Activated effector memory CD4-positive, alpha-beta T cell treated with Interleukin-2 at 50 U/mL for 16 hours (primary cell): ENCODE data around the gene RIF1.
A peak's percentile ranks its signal among the peaks of the same experiment; 100 is the strongest.

Experiments
- DNase-seq: peaks from one replicate; pipeline ENCODE4 v3.0.0-alpha.2; 2020

RIF1 gene, protein sequence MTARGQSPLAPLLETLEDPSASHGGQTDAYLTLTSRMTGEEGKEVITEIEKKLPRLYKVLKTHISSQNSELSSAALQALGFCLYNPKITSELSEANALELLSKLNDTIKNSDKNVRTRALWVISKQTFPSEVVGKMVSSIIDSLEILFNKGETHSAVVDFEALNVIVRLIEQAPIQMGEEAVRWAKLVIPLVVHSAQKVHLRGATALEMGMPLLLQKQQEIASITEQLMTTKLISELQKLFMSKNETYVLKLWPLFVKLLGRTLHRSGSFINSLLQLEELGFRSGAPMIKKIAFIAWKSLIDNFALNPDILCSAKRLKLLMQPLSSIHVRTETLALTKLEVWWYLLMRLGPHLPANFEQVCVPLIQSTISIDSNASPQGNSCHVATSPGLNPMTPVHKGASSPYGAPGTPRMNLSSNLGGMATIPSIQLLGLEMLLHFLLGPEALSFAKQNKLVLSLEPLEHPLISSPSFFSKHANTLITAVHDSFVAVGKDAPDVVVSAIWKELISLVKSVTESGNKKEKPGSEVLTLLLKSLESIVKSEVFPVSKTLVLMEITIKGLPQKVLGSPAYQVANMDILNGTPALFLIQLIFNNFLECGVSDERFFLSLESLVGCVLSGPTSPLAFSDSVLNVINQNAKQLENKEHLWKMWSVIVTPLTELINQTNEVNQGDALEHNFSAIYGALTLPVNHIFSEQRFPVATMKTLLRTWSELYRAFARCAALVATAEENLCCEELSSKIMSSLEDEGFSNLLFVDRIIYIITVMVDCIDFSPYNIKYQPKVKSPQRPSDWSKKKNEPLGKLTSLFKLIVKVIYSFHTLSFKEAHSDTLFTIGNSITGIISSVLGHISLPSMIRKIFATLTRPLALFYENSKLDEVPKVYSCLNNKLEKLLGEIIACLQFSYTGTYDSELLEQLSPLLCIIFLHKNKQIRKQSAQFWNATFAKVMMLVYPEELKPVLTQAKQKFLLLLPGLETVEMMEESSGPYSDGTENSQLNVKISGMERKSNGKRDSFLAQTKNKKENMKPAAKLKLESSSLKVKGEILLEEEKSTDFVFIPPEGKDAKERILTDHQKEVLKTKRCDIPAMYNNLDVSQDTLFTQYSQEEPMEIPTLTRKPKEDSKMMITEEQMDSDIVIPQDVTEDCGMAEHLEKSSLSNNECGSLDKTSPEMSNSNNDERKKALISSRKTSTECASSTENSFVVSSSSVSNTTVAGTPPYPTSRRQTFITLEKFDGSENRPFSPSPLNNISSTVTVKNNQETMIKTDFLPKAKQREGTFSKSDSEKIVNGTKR (N-terminal part only)

DNA sequence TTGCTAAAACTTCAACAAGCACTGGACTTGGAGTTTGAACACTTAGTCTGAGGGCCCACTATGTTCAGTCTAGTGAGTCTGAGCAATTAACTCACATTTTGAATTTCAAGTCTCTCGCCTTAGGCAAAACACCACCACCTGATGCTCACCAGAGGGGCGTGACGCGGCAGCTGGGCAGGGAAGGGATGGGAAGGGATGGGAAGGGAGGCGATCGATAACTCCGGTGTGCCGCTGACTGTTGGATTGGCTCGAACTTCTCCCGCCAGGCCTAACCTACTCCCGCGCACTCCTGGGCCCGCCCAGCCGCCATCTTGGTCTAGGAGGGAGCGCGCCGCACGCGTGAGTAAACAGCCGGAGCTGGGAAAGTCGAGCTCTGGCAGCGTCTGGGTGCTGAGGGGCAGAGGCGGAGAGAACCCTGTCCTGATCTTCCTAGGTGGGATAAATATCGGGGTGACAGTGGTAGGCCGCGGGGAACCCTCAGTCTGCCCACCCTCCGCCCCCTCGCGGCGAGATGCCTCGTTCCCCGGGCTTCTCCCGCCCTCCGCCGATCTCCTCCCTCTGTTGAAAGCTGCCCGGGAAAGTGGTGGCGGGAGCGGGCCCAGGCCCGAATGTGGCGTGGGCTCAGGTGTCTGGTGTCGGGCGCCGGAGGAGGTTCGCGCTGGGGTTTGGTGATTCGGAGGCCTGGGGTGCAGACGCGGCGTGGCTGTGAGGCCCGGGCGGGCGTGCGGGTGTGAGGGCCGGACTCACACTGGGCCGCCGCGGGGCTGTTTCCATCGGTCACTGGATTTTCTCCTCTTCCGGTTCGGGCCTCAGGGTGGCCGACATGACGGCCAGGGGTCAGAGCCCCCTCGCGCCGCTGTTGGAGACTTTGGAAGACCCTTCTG is at the start of gene RIF1:
TSS of gene RIF1 (plus strand) at position 302 of the 884 bp plus-strand sequence. CDS start at position 824, 522 bp downstream.
- peak; percentile 68 for DNase-seq

DNA sequence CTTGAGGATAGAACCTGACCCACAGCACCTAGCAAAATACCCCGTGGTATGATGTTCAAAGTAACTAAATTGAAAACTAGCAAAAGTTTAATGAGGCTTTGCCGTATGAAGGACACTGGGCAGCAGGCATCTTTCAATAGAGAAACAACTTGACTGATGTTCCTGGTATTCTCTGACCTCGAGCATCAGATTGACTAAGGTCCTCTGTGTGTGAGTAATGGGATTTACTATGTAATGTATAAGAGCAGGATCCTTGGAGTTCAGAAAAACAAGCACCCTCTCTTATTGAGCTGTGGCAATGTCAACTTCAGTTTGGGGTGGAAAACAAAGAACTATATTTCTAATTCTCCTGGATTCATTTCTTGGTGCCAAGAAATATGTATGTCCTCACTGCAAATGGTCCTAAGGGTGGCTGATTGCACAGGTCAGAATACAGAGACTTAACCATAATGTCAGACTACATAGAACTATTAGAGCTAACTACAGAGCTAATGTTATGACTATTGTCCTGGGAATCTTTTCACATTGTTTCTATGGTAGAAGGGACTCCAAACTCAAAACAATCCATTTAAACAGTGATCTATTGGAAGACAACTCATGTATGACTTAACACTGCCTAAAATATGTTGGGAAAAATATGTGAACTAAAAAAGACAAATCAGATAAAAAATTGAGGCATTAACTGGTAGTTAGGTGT is 47.9 kb upstream of the RIF1 start:
- DNase-seq, result no peak

DNA sequence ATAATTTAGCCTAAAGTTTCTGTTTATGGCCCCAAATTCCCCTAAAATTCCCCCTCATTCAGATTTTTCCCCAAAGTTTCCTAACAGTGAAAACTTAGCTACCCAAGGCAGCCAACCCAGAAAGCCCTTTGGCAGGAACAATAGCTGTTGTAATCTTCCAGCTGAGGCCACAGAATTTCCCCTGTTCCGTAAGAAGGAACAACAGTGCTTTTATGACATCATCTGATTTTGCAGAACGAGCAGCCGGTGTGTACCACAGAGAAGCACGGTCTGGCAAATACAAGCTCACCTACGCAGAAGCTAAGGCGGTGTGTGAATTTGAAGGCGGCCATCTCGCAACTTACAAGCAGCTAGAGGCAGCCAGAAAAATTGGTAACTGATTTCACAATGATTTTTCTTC is 46.0 kb upstream of the RIF1 start:
- no peak for DNase-seq

DNA sequence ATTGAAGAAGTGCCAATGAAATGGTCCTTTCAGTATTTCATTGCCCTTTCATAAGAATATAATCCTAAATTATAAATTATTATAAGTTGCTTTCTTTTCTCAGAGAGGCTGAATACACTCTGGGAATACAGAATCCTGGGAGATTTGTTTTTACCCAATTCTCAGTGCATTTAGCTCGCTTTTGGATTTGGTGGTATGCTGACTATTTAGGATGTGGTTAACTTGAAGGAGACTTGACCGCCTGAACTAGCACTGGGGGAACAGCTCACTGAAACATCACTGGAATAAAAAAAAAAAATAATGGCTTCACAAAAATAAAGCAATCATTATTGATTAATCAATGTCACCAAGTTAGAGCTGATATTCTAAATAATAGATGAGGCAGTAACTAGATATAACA is 42.1 kb upstream of the RIF1 start:
- no peak for DNase-seq

DNA sequence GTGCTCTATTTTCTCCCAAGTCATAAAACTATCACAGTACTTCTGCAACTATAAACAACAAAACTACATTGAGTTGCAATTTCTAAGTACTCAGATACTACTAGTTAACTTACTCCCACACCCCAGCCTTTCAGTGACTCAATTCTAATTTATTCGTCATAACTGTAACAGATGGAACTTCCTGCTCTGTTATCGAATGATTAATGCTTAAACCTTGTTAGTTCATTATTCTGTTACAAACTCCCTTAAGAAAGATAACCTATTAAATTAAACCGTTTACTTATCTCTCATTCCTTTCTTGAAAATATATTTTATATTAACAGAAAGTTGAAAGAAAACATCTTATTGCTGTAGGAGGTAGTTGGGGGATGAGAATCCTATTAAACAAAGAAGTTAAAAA is 35.3 kb upstream of the RIF1 start:
- no peak for DNase-seq

DNA sequence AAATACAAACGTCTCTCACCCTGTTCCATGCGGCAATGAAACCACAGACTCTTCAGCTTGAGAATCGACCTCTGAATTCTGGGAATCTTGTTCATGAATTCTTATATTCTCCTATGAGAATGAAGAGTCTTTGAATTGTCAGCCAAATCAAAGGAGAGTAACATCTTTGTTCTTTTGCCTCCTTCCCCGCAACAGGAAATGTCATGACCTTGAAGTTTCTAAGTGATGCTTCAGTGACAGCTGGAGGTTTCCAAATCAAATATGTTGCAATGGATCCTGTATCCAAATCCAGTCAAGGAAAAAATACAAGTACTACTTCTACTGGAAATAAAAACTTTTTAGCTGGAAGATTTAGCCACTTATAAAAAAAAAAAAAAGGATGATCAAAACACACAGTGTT is 30.5 kb upstream of the RIF1 start:
- no peak for DNase-seq

DNA sequence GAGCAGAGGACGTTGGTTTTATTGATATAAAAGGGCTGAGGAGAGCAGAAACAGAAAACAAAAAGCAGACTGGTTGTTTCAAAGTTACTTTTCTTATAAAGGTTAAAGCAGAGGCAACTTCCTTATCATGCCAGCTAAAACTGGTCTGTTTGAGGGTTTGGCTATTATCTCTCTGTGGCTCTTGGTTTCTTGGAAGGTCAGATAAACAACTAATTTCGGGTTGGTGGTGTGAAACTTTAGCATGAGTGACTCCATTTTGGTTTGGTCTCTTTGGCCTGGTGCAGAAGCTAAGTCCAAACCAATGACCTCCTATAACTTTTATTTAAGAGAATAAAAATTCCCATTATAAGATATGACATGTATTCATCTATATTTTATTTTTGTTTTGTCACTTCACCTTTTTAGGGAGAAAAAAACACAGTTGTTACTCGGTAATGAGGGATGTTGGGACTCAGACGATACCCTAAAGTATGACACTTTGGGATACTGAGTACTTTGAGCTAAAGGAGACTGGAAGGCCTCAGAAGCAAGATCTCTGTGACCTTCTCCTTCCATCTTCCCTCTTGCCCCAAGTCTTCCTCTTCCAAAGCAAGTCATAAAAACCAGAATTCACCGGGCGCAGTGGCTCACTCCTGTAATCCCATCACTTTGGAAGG is 29.0 kb upstream of the RIF1 start:
- no peak for DNase-seq

DNA sequence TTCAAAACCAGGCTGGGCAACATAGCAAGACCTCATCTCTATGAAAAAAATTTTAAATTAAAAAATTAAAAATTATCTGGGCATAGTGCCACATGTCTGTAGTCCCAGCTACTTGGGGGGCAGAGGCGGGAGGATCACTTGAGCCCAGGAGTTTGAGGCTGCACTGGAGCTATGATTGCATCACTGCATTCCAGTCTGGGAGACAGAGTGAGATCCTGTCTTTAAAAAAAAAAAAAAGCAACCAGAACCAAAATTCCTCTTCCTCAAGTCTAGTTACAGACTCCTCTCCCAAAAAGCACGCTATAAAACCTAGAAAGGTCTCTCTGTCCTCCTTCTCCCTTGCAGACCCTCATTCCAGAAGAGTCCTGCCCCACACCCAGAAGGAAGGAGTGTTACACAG is 28.4 kb upstream of the RIF1 start:
- DNase-seq, result no peak

DNA sequence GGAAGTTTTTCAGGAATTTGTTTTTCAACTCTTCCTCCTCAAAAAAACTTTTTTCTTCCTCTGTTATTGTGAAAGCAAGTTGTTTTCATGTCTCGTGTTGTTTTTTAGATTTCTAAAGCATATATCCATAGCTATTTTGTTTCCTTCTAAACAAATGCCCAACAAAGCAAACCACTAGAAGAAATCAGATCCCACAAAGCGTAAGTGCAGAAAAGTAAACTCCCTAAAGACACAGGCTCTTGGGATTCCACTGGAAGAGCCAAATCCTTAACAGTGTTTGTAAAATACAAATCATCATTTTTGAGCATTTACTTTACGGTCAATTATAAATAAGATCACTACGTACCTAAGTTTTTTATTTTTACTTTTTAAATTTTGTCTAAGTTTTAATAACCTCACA is 21.7 kb upstream of the RIF1 start:
- no peak for DNase-seq

DNA sequence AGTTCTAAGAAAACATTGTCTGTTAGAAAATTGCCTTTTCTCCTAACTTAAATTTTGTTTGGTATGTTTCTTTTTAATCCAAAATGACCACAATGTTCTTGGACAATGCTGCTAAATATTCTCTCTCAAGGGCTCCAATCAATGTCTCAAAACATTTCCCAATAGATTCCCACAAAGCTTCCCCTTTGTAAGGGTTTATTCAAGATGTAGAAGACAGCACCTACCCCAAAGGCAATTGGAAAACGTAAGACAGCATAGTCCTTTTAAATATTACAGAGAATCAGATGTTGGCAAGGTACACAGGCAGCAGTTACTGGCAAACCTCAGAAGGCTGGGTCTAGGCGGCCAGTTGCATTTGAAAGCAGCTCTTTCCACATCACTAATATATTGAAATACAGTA is 18.3 kb upstream of the RIF1 start:
- no peak for DNase-seq

DNA sequence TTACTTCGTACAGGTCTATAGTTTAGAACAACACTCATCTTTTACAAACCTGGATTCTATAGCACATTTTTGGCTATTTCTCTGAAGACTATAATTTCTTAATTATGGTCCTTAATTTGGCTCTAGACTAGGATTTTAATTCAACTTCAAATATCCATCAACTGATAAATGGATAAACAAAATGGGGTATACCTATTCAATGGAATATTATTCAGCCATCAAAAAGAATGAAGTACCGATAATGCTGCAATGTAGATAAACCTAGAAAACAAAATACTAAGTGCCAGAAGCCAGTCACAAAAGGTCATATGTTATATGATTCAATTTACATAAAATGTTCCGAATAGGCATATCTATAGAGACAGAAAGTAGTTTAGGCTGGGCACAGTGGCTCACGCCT is 15.2 kb upstream of the RIF1 start:
- no peak for DNase-seq

DNA sequence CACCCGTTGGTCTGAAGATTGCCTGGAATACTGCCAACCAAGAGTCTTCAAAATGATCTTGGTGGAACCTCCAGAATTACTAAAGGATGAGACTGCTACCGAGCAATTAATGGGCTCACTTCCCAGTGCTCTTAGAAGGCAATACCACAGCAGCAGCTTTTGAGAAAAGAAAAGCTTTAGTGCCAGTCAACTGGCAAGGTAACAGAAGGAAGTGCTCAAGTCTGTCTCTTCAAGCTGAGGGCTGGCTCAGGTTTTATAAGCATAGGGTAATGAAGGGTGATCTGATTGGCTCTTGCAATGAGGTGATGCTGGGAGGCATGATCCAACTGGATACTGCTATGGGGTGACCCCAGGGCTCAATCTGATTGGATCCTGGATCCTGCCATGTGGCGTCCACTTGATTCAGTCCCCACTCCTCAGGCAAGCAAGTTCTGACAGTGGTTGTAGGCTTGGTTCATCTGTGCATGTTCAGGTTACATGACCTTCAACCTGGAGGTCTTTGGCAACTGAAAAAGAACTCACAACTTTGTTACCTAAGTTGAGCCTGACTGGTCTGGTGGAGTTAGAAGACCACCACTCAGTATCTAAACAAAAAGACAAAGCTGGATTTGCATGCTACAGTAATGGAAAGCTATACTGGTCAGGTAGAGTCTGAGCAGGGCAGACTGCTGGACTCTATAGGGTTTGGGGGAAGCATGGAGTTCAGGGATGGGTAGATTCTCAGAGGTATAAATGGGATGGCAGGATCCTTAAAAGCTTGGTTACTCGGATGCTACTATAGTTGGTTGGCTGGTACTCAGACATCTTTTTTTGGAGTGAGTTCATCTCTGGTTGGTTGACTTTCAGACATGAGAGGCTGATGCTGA is 14.0 kb upstream of the RIF1 start:
- no peak for DNase-seq

DNA sequence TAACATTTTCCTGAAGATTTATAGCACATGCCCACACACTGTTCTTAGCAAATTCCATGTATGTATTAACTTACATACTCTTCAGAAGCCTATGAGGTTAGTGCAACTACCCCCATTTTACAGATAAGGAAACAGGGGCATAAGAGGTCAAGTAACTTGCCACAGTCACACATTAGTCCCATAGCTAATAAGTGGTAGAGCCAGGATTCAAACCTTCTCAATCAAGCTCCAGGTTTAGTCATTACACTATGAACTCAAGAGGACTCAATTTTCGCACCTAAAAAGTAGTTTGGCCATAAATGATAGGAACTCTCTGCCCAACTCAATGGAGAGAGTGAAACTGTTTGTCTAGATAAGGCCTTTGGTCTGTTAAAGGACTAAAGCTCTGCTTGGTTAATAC is 9.7 kb upstream of the RIF1 start:
- DNase-seq, result no peak

DNA sequence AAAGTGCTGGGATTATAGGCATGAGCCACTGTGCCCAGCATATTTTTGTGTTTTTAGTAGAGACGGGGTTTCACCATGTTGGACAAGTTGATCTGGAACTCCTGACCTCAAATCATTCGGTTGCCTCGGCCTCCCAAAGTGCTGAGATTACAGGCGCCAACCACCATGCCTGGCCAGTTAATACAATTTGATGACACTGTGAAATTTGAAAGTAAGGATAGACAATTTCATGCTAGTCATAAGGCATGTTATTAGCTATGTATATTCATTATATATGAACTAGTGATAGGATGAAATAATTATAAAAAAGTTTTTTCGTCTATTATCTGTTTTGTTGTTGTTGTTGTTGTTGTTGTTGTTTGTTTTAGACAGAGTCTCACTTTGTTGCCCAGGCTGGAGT is 8.6 kb upstream of the RIF1 start:
- DNase-seq, result no peak

DNA sequence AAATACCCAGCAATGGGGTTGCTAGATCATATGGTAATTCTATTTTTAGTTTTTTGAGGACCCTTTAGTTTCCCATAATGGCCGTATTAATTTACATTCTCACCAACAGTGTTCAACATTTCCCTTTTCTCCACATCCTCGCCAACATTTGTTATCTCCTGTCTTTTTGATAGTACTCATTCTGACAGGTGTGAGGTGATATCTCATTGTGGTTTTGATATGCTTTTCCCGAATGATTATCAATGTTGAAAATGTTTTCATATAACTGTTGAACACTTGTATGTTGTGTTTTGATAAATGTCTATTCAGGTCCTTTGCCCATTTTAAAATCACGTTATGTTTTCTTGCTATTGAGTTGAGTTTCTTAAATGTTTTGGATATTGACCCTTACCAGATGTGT is 5.8 kb upstream of the RIF1 start:
- DNase-seq, result no peak

DNA sequence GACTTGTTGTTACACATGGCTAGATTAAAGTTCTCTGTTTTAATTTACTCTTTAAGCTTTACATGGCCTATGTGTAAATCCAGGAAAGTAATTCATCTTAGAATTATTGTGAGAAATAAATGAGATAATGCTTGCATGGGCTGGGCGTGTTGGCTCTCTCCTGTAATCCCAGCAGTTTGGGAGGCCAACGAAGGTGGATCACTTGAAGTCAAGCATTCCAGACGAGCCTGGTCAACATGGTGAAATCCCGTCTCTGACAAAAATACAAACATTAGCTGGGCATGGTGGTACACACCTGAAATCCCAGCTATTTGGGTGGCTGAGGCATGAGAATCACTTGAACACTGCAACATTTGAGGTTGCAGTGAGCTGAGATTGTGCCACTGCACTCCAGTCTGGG is 4.3 kb upstream of the RIF1 start:
- DNase-seq, result no peak

DNA sequence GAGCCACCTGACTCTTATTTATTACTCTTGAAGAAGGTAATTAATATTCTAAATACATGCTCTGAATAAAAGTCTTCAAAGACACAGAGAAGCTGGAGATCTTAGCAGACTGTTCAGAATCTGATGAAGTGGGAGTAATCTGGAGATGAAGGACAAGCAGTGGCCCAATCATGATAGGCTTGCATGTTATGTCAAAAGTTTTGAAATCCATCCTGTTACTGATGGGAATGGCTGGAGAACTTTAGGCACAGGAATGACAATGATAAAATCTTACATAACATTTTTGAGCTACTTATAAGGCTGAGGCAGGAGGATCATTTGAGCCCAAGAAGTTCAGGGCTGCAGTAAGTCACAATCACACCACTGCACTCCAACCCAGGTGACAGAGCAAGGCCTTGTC is 2.4 kb upstream of the RIF1 start:
- no peak for DNase-seq

DNA sequence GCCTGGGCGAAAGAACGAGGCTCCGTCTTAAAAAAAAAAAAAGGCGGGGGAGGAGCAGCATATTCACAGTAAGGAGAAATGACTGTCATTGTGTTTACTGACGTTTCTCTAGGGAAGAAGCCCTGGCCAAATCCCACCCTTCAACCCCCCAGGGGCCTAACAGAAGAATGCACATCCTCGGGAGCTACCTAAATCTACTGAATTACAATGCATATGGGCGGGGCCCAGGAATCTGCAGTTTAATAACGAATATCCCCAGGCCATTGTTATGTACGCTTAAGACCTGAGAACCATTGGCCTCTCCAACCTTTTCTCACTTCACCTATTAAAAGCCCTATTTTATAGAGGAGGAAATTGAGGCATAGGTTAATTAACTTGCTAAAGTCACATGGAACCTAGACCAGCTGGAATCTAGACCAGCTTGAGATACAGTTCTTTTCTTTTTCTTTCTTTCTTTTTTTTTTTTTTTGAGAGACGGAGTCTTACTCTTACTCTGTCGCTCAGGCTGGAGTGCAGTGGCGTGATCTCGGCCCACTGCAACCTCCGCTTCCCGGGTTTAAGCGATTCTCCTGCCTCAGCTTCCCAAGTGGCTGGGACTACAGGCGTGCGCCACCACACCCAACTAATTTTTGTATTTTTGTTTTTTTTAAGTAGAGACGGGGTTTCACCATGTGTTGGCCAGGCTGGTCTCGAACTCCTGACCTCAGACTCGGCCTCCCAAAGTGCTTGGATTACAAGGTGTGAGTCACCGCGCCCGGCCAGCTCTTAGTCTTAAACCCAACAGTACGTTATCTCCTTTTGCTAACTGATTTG is 708 bp upstream of the RIF1 start:
- DNase-seq, result no peak

DNA sequence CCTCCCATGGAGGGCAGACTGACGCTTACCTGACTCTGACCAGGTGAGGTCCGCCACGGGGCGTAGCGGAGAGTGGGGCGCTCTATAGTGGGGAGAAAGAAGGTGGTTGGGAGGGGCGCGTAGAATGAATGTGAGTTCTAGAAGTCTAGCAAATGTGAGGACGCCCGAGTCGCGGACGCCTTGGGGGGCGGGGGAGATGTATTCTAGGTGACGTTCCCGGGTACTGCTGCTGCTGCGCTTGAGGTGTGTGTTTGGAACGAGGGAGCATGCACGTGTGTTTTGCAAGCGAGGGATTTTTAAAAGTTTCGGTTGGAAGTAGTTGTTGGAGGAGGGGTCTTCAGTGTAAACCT is 758 bp downstream of the RIF1 start:
- DNase-seq, result peak; percentile 22
